ENCODE measurements around the gene ZDHHC19.

DNA sequence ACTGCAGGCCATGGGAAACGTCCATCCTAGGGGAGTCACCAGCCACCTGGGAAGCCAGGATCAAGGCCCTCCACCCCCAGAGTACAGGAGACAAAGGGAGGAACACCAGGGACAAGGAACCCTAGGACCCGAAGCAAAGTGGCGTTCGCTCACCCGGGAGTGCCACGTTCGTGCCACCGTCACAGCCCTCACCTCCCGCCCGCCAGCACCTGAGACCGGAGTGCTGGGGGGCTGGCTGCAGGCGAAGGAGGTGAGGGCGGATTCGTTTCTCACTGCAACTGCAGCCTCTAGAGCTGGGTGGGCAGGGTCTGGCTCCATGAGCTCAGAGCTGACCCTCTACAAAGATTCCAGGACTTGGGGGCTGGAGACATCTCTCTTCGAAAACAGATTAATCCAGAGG, 26.3 kb downstream of the ZDHHC19 start:
- TF ChIP-seq EZH2 (IDR thresholded peaks at IDR 0.05; ENCODE audit: insufficient read depth, poor library complexity, severe bottlenecking) (no peak), EZH2phosphoT487 (IDR thresholded peaks at IDR 0.05; ENCODE audit: insufficient read depth, low read depth) (no peak)

All from GM23248 (cell line).